ENCODE data around the gene SLC16A6. TPM values are rescaled to one million over a fixed set of nuclear protein-coding genes. Genes with fewer than 3 reads are reported as not detected.

SLC16A6 gene
- total RNA-seq, 6 experiments from 2014 or later, result 0.12 to 0.56 (median 0.38) TPM

GRCh38 chr17:68327823-68328557 lies 37.1 kb upstream of the SLC16A6 start:
- Mint-ChIP-seq H3K27ac (no peak overlapping the region), H3K4me3 (no peak overlapping the region), H3K4me1 (ENCODE audit: low read depth) (peaks cover 4% of the 10 kb centered on the region; the same call in 1 of the 2 replicates), H3K36me3 (ENCODE audit: low read depth) (peaks cover 5% of the 10 kb centered on the region; the same call in 1 of the 2 replicates), H3K27me3 (ENCODE audit: insufficient read depth) (peaks cover 13% of the 10 kb centered on the region), H3K9me3 (peaks cover 27% of the 10 kb centered on the region)
- no peak for DNase-seq
- TF ChIP-seq, protein P1, sequence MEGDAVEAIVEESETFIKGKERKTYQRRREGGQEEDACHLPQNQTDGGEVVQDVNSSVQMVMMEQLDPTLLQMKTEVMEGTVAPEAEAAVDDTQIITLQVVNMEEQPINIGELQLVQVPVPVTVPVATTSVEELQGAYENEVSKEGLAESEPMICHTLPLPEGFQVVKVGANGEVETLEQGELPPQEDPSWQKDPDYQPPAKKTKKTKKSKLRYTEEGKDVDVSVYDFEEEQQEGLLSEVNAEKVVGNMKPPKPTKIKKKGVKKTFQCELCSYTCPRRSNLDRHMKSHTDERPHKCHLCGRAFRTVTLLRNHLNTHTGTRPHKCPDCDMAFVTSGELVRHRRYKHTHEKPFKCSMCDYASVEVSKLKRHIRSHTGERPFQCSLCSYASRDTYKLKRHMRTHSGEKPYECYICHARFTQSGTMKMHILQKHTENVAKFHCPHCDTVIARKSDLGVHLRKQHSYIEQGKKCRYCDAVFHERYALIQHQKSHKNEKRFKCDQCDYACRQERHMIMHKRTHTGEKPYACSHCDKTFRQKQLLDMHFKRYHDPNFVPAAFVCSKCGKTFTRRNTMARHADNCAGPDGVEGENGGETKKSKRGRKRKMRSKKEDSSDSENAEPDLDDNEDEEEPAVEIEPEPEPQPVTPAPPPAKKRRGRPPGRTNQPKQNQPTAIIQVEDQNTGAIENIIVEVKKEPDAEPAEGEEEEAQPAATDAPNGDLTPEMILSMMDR (IDR thresholded peaks at IDR 0.05), result no peak

- peaks cover 16% of the 10 kb centered on the region for H3K9me3 Mint-ChIP-seq
These were observed 35.8 kb upstream of the SLC16A6 start for GRCh38 chr17:68326681-68327080.

DNA sequence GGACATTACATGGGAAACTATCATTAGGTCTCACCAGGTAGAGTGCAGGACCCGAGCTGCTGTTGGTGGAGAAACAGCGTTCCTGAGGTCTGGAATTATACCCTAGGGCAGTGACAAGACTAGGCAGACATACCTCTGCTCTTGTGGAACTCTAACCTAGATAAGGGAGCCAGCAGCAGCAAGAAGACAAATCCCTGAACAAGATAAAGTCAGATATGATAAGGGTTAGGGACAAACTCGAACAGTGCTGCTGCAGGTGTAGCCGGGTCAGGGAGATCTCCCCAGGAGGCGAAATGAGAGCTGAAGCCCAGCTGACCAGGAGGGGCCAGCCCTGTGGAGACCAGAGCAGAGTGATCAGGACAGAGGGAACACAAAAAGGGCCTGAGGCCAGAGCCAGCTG lies 35.0 kb upstream of the SLC16A6 start:
- DNase-seq, result no peak
- H3K9me3 Mint-ChIP-seq, result peaks cover 9% of the 10 kb centered on the region
- H3K4me1 Mint-ChIP-seq (ENCODE audit: low read depth), result peaks cover 4% of the 10 kb centered on the region; the same call in 1 of the 2 replicates
- H3K27ac Mint-ChIP-seq, result no peak overlapping the region
- H3K36me3 Mint-ChIP-seq (ENCODE audit: low read depth), result peaks cover 5% of the 10 kb centered on the region; the same call in 1 of the 2 replicates
- H3K27me3 Mint-ChIP-seq (ENCODE audit: insufficient read depth), result peaks cover 14% of the 10 kb centered on the region
- H3K4me3 Mint-ChIP-seq, result no peak overlapping the region
- TF ChIP-seq, protein P1 (IDR thresholded peaks at IDR 0.05), result no peak

More at GRCh38 chr17:68326681-68327080, 35.8 kb upstream of the SLC16A6 start:
- DNase-seq, result no peak
- TF ChIP-seq, protein P1 (IDR thresholded peaks at IDR 0.05), result no peak
- peaks cover 4% of the 10 kb centered on the region; the same call in 1 of the 2 replicates for H3K4me1 Mint-ChIP-seq (ENCODE audit: low read depth)
- peaks cover 5% of the 10 kb centered on the region; the same call in 1 of the 2 replicates for H3K36me3 Mint-ChIP-seq (ENCODE audit: low read depth)
- H3K27ac Mint-ChIP-seq, result no peak overlapping the region
- H3K4me3 Mint-ChIP-seq, result no peak overlapping the region
- peaks cover 13% of the 10 kb centered on the region for H3K27me3 Mint-ChIP-seq (ENCODE audit: insufficient read depth)

GRCh38 chr17:68324654-68325336 lies 33.9 kb upstream of the SLC16A6 start:
- Mint-ChIP-seq H3K4me1 (ENCODE audit: low read depth) (peaks cover 4% of the 10 kb centered on the region; the same call in 1 of the 2 replicates), H3K27ac (no peak overlapping the region), H3K27me3 (ENCODE audit: insufficient read depth) (peaks cover 17% of the 10 kb centered on the region), H3K4me3 (no peak overlapping the region), H3K36me3 (ENCODE audit: low read depth) (no peaks in the 10 kb centered on the region), H3K9me3 (no peaks in the 10 kb centered on the region)
- DNase-seq, result no peak
- TF ChIP-seq, protein P1 (IDR thresholded peaks at IDR 0.05), result no peak

DNA sequence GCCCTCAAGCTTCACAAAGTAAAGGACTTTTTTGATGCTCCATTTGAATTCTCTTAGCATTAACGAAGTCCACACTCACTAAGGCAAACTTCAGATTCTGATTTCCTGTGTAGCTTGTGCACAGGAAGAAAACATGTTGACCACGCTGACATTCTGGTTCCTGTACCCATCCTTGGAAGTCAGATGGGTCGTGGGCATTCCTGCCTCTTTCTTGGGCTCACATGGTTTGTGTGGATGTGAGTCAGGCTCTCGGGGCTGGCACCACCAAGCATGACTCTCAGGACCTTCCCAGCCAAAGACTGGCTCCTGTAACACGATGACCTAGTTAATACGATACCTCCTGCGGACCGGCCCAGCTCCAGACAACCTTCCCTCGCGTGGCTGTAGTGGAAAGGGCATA lies 33.2 kb upstream of the SLC16A6 start:
- H3K9me3 Mint-ChIP-seq, result no peaks in the 10 kb centered on the region
- DNase-seq, result no peak
- H3K4me1 Mint-ChIP-seq (ENCODE audit: low read depth), result peaks cover 4% of the 10 kb centered on the region; the same call in 1 of the 2 replicates
- TF ChIP-seq, protein P1 (IDR thresholded peaks at IDR 0.05), result no peak
- H3K27me3 Mint-ChIP-seq (ENCODE audit: insufficient read depth), result peaks cover 17% of the 10 kb centered on the region
- H3K4me3 Mint-ChIP-seq, result no peak overlapping the region
- no peaks in the 10 kb centered on the region for H3K36me3 Mint-ChIP-seq (ENCODE audit: low read depth)
- H3K27ac Mint-ChIP-seq, result no peak overlapping the region

Measured in HFFc6 (cell line).